Measurements from ENCODE around the gene DDC.
"Not testable (repeated sequence)": the region's sequence is repeated elsewhere in the genome, so short reads cannot be mapped to it uniquely, and the experiment has no call there.

DNA sequence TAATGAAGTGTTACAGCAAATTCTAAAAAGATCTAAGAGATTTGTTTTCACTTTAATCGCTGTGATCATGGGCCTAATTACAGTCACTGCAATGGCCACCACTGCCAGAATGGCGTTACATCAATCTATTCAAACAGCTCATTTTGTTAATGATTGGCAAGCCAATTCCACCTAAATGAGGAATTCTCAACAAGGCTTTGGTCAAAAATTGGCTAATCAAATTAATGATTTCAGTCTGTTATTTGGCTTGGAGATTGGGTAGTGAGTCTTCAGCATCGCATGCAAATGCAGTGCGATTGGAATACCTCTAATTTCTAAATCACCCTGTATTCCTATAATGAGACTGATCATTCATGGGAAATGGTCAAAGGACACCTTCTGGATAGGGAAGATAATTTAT, 17.1 kb upstream of the DDC start:
- TF ChIP-seq, protein P1, sequence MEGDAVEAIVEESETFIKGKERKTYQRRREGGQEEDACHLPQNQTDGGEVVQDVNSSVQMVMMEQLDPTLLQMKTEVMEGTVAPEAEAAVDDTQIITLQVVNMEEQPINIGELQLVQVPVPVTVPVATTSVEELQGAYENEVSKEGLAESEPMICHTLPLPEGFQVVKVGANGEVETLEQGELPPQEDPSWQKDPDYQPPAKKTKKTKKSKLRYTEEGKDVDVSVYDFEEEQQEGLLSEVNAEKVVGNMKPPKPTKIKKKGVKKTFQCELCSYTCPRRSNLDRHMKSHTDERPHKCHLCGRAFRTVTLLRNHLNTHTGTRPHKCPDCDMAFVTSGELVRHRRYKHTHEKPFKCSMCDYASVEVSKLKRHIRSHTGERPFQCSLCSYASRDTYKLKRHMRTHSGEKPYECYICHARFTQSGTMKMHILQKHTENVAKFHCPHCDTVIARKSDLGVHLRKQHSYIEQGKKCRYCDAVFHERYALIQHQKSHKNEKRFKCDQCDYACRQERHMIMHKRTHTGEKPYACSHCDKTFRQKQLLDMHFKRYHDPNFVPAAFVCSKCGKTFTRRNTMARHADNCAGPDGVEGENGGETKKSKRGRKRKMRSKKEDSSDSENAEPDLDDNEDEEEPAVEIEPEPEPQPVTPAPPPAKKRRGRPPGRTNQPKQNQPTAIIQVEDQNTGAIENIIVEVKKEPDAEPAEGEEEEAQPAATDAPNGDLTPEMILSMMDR (IDR thresholded peaks at IDR 0.05) = not testable (repeated sequence)
- not testable (repeated sequence) for TF ChIP-seq EZH2 (IDR thresholded peaks at IDR 0.05; ENCODE audit: borderline replicate concordance, insufficient read depth, low read depth, low read length, poor library complexity, severe bottlenecking)
